Tibial artery (tissue), 4 donors: ENCODE measurements around the gene YWHAE.
"Not testable (repeated sequence)": the region's sequence is repeated elsewhere in the genome, so short reads cannot be mapped to it uniquely, and the experiment has no call there.

ENCODE experiments used
- DNase-seq, 2 donors: peaks; one replicate each; pipeline ENCODE4 v3.0.0-alpha.2; 2019
- H3K27ac ChIP-seq, 2 donors: fragments of 200-600 bp; sonication (generic) in 1 of 2; 1 replicate in 1 of 2; 2 replicates in 1 of 2; pipeline ENCODE4 v1.5.1; 2018 to 2019; ENCODE audit warnings: mild to moderate bottlenecking in 1 of 2
- H3K27me3 ChIP-seq, 2 donors: fragments of 200-600 bp; sonication (generic) in 1 of 2; one replicate each; pipeline versions ENCODE4 v1.5.1 to v1.6.0; 2016 to 2019
- H3K36me3 ChIP-seq, 3 donors: fragments of 200-600 bp; sonication (generic) in 2 of 3; one replicate each; pipeline ENCODE4 v1.5.1; 2016 to 2019; ENCODE audit warnings: mild to moderate bottlenecking in 2 of 3
- H3K4me1 ChIP-seq, 4 donors: fragments of 200-600 bp; sonication (generic) in 2 of 4; 1 replicate in 3 of 4; 2 replicates in 1 of 4; pipeline ENCODE4 v1.5.1; 2016 to 2019
- H3K4me3 ChIP-seq, 2 donors: fragments of 200-600 bp; sonication (generic) in 1 of 2; 1 replicate in 1 of 2; 2 replicates in 1 of 2; pipeline ENCODE4 v1.5.1; 2018 to 2019; ENCODE audit warnings: mild to moderate bottlenecking in 2 of 2
- H3K9me3 ChIP-seq, 3 donors: fragments of 200-600 bp; sonication (generic) in 1 of 3; one replicate each; pipeline ENCODE4 v1.5.1; 2016 to 2019
- intact Hi-C: fragments of 100-400 bp; cut with DNase I; formaldehyde crosslinking; loops from one replicate; pipeline ENCODE4 v1.15.0; 2023; ENCODE audit warnings: low total_unique reads
- TF ChIP-seq, protein P1 (sequence below), 2 experiments: fragments of 200-600 bp in 1 of 2; fragments of 450-650 bp in 1 of 2; IDR thresholded peaks; one replicate each; pipeline ENCODE4 v1.5.1; 2017 to 2019; ENCODE audit warnings: antibody characterized with exemption in 2 of 2, mild to moderate bottlenecking in 1 of 2, moderate library complexity in 1 of 2

YWHAE gene

DNA sequence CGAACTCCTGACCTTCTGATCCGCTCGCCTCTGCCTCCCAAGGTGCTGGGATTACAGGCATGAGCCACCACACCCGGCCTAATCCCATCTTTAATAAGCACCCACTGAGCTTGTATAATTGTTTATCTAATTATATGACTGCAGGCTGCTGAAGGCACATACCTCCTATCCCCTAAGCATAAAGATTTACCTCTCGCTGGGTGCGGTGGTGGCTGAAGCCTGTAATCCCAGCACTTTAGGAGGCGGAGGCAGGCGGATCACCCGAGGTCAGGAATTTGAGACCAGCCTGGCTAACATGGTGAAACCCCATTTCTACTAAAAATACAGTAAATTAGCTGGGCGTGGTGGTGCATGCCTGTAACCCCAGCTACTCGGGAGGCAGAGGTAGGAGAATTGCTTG, 20.1 kb upstream of the YWHAE start:
- intact Hi-C loops: no loop called here
- Histone ChIP-seq H3K27me3 (no peaks in the 10 kb centered on the region), H3K9me3 (no peaks in the 10 kb centered on the region), H3K36me3 (peaks cover 10 to 50% (median 47%) of the 10 kb centered on the region in 3 donors), H3K27ac (no peak overlapping the region), H3K4me3 (no peak overlapping the region), H3K4me1 (peaks cover 0 to 22% (median 4%) of the 10 kb centered on the region in 4 donors)
- TF ChIP-seq, protein P1, sequence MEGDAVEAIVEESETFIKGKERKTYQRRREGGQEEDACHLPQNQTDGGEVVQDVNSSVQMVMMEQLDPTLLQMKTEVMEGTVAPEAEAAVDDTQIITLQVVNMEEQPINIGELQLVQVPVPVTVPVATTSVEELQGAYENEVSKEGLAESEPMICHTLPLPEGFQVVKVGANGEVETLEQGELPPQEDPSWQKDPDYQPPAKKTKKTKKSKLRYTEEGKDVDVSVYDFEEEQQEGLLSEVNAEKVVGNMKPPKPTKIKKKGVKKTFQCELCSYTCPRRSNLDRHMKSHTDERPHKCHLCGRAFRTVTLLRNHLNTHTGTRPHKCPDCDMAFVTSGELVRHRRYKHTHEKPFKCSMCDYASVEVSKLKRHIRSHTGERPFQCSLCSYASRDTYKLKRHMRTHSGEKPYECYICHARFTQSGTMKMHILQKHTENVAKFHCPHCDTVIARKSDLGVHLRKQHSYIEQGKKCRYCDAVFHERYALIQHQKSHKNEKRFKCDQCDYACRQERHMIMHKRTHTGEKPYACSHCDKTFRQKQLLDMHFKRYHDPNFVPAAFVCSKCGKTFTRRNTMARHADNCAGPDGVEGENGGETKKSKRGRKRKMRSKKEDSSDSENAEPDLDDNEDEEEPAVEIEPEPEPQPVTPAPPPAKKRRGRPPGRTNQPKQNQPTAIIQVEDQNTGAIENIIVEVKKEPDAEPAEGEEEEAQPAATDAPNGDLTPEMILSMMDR (IDR thresholded peaks at IDR 0.05): no peak
- no peak for DNase-seq

DNA sequence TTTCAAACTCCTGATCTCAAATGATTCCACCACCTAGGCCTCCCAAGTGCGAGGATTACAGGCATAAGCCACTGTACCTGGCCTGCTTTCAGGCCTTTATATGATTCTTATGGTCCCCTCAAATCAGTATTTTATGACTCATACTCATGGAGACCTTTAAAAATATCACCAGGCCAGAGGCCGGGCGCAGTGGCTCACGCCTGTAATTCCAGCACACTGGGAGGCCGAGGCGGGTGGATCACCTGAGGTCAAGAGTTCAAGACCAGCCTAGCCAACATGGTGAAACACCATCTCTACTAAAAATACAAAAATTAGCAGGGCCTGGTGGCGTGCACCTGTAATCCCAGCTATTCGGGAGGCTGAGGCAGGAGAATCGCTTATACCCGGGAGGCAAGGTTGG, 18.5 kb upstream of the YWHAE start:
- DNase-seq, H3K4me3 ChIP-seq, intact Hi-C loops, H3K27me3 ChIP-seq, H3K27ac ChIP-seq, H3K9me3 ChIP-seq: not testable (repeated sequence)
- Histone ChIP-seq H3K36me3 (peaks cover 10 to 38% (median 36%) of the 10 kb centered on the region in 3 donors), H3K4me1 (peaks cover 0 to 19% (median 4%) of the 10 kb centered on the region in 4 donors)

DNA sequence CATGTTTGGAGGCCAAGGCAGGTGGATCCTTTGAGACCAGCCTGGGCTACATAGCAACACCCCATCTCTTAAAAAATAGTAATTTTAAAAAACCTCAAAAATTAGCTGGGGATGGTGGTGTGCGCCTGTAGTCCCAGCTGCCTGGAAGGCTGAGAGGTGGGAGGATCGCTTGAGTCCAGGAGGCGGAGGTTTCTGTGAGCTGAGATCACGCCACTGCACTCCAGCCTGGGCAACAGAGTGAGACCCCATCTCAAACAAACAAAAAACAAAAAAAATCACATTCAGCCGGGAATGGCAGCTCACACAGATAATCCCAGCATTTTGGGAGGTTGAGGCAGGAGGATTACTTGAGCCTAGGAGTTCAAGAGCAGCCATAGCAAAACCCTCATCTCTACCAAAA, 16.4 kb upstream of the YWHAE start:
- H3K36me3 ChIP-seq: peaks cover 7 to 22% (median 20%) of the 10 kb centered on the region in 3 donors
- TF ChIP-seq, protein P1 (IDR thresholded peaks at IDR 0.05): no peak
- no peak overlapping the region for H3K27ac ChIP-seq
- H3K4me1 ChIP-seq: peaks cover 0 to 18% (median 9%) of the 10 kb centered on the region in 4 donors
- no peaks in the 10 kb centered on the region for H3K27me3 ChIP-seq
- intact Hi-C loops: no loop called here
- H3K4me3 ChIP-seq: no peak overlapping the region
- no peak for DNase-seq
- H3K9me3 ChIP-seq: no peaks in the 10 kb centered on the region

DNA sequence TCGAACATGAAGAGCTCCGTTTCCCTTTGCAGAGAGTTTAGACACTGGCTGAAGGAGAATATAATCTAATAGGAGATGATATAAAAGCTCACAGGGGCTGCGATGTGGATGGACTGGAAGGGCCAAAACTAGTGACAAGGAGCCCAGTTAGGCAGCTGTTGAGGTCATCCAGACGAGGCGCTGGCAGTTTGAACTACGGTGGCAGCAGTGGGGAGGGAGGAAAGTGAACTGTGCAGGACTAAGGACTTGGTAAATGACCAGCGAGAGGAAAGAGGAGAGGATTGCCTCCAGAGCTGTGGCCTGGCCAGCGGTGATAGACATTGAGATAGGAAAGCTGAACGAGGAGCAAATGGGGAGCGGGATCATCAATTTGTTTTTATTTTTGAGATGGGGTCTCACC, 14.6 kb upstream of the YWHAE start:
- no peak overlapping the region for H3K4me3 ChIP-seq
- no peaks in the 10 kb centered on the region for H3K27me3 ChIP-seq
- H3K4me1 ChIP-seq: peaks cover 0 to 18% (median 9%) of the 10 kb centered on the region in 4 donors
- H3K9me3 ChIP-seq: no peaks in the 10 kb centered on the region
- TF ChIP-seq, protein P1 (IDR thresholded peaks at IDR 0.05): no peak
- no peak overlapping the region for H3K27ac ChIP-seq
- intact Hi-C loops: no loop called here
- no peak for DNase-seq
- peaks cover 0 to 12% (median 10%) of the 10 kb centered on the region in 3 donors for H3K36me3 ChIP-seq

DNA sequence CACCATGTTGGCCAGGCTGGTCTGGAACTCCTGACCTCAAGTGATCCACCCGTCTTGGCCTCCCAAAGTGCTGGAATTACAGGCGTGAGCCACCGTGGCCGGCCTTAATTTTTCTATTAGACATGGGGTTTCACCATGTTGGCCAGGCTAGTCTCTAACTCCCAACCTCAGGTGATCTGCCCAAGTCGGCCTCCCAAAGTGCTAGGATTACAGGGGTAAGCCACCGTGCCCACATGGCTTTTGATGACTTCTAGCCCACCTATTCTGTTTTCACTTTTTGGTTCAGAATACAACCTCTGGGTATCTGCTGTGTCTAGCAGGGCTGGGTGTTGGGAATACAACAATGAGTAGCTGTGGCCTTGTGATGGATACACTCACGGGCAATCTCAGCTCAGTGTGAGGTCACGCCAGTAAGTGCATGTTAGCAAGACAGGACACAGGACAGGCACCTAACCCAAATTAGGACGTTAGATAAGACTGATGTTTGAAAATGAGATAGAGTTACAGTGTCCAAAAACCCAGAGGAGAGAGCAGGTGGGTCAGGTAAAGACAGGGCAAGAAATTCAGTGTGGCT, 14.1 kb upstream of the YWHAE start:
- peaks cover 0 to 10% (median 8%) of the 10 kb centered on the region in 3 donors for H3K36me3 ChIP-seq
- TF ChIP-seq, protein P1 (IDR thresholded peaks at IDR 0.05): no peak
- H3K4me1 ChIP-seq: peaks cover 0 to 18% (median 9%) of the 10 kb centered on the region in 4 donors
- intact Hi-C loops: no loop called here
- no peaks in the 10 kb centered on the region for H3K9me3 ChIP-seq
- DNase-seq: no peak
- no peaks in the 10 kb centered on the region for H3K27me3 ChIP-seq
- H3K27ac ChIP-seq: peak overlapping the region in 1 of 2 donors; percentile 24
- no peak overlapping the region for H3K4me3 ChIP-seq

DNA sequence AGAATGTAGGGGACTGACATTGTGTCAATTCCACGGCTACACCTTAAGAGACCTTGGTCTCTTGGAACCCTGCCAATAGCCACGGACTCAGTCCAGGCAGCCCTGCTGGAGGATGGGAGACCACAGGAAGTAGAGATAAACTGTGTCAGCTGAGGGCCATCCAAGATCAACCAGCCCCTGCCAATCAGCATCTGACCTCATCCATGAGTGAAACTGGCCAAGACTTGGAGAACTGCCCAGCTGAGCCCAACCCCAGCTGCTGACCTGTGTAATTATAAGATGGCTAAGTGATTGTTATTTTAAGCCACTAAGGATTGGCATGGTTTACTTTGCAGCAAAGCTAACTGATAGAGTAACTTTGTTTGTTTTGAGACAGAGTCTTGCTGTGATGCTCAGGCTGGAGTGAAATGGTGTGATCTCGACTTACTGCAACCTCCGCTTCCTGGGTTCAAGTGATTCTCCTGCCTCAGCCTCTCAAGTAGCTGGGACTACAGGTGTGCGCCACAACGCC, 13.3 kb upstream of the YWHAE start:
- H3K4me1 ChIP-seq: peaks cover 0 to 18% (median 9%) of the 10 kb centered on the region in 4 donors
- H3K4me3 ChIP-seq: no peak overlapping the region
- peak; percentile 76 to 88 for DNase-seq
- H3K27ac ChIP-seq: peak overlapping the region in 1 of 2 donors; percentile 24
- TF ChIP-seq, protein P1 (IDR thresholded peaks at IDR 0.05): no peak
- peaks cover 0 to 10% (median 8%) of the 10 kb centered on the region in 3 donors for H3K36me3 ChIP-seq
- intact Hi-C loops: no loop called here
- no peaks in the 10 kb centered on the region for H3K27me3 ChIP-seq
- H3K9me3 ChIP-seq: no peaks in the 10 kb centered on the region
